NCI-H2029 treated with DMSO at 0.1 percent for 48 hours (cell line): ENCODE results near the gene FIGN.

Experiments used
- DNase-seq: peaks from one replicate; lab custom pipeline; 2025; lab: John Stamatoyannopoulos, UW

FIGN gene

GRCh38 chr2:163665051-163665450 lies 70.8 kb downstream of the FIGN start:
- no peak for DNase-seq

- no peak for DNase-seq
These were observed 71.2 kb downstream of the FIGN start for GRCh38 chr2:163664610-163665009.

DNA sequence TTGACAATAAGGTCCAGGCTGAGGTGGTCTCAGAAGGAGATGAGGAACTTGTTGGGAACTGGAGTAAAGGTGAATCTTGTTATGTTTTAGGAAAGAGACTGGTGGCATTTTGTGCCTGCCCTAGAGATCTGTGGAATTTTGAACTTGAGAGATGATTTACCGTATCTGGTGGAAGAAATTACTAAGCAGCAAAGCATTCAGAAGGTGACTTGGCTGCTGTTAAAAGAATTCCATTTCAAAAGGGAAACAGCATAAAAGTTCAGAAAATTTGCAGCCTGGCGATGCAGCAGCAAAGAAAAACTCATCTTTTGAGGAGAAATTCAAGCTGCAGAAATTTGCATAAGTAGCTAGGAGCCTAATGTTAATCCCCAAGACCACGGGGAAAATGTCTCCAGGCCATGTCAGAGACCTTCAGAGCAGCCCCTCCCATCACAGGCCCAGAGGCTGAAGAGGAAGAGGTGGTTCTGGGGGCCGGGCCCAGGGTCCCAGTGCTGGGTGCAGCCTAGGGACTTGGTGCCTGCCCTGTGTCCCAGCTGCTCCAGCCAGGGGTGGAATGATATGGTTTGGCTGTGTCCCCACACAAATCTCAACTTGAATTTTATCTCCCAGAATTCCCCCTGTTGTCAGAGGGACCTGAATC lies 73.5 kb downstream of the FIGN start:
- DNase-seq, result no peak

GRCh38 chr2:163659224-163659623 lies 76.6 kb downstream of the FIGN start:
- no peak for DNase-seq

DNA sequence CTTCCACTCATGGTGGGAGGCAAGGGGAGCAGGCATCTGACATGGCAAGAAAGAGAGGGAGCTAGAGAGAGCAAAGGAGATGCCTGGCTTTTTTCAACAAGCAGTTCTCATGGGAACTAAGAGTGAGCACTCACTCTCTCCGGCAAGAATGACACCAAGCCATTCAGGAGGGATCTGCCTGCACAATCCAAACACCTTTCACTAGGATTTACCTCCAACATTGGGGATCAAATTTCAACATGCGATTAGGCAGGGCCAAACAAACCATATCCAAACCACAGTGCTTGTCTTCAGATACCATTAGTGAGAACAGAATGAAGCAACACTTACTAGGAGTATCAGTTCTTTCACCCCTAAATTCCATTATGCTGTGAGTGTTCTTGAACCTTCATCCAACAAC lies 77.3 kb downstream of the FIGN start:
- no peak for DNase-seq

GRCh38 chr2:163657281-163657656 lies 78.5 kb downstream of the FIGN start:
- no peak for DNase-seq

DNA sequence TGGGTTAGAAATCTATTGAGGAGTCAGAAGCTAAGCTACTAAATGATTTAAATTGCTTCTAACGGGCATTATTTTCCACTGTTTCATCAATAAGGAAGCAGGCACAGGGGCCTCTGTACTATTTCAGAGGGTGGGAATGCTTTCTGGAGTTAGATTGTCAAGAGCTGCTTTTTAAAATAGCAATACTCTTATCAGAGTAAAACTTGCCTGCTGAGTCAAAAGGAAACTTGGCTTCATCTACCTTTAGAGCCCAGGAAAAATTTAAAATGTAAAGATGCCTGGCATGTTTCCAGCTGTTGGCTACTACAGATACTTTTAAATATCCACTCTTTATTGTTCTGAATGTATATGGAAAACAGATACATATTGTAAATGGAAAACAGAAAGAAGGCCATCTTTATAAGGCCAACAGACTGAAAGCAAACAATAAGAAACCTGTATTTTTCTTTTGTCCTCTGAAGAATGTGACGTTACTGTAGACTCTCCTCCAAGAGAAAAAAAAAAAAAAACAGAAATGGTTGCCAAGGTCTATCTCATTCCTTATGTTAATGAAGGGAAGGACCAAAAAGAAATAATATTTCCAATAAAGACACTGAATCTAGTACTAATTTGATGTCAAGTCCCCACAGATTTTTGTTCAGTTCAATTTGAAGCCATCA lies 79.1 kb downstream of the FIGN start:
- DNase-seq, result no peak

DNA sequence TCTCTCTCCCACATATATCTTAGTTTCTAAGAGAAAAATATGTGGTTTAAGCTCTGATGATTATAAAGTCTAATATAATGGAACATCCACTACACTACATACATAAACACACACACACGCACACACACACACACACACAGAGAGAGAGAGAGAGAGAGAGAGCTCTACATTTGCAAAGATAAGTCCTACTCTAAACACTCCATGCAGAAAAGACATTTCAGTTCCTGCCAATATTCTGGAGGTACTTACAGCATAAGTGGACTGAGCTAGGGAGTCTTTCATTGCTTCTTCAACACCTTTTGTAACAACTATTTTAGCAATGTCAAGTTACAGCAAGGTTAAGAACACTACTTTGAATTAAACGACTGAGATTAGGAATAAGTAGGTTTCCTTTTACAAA lies 80.1 kb downstream of the FIGN start:
- DNase-seq, result no peak

DNA sequence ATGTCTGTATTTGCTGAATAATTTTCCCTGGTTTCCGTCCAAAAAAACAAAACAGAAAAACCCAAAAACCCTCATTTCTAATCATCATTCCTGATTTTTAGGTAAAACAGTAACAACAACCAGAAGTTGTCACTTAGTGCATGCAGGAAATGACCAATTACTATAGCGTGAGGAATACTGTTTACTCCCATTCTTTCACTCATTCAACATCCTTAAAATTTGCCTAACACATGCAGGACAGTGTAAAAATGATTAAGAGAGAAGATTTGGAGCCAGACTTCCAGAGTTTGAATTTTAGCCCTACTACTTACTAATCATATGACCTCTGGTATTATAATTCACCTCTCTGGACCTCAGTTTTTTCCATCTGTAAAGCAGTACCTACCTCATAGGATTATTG lies 83.1 kb downstream of the FIGN start:
- no peak for DNase-seq

DNA sequence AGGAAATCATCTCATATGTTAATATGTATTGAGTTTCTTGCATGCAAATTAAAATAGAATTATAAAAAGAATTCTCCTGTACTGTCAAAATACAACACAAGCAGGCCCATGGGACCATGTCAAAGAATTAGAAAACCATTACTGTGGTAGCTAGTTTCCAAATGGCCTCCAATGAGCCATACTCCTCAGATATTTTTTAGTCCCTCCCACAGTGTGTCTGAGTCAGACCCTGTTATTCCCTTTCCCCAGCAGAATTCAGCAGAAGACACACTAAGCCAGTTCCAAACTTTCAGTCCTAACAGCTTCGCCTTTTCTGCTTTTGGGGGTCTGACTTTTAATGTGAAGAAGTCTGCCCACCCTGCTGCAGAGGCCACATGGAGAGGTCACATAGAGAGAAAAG lies 86.7 kb downstream of the FIGN start:
- DNase-seq, result no peak

DNA sequence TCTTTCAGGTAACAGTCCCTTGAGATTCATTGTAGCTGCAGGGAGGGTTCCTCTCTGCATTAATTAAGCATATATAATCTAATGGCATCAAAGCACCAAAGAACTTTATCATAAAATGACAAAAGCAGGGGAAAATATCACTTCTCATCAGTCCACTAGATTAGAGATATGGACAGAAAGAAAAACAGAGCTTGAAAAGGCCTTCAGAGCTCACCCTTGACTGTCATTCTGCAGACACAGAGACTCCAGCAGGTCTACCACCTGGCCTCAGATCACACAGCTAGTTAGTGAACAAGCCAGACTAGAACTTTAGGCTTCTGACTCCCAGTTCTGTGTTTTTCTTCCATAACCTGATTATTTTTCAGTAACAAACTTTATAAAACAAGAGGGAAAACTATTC lies 88.5 kb downstream of the FIGN start:
- no peak for DNase-seq

DNA sequence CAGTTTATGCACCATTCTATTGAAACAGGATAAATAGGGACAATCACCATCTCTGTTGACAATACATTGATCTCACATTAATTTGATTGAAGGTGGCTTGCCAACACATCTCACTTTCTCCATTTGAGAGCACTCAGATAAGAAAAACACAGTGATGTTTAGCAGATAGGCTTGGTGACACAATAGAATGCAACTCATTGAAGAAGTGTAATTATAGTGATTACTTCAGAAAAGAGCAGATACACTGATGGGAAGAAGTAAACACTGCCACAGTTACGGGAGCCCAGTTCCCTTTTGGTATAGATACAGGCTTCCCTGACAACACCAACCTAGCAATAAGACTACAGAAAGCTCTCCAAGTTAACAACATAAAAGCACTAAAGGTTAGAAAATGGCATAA lies 89.1 kb downstream of the FIGN start:
- no peak for DNase-seq

DNA sequence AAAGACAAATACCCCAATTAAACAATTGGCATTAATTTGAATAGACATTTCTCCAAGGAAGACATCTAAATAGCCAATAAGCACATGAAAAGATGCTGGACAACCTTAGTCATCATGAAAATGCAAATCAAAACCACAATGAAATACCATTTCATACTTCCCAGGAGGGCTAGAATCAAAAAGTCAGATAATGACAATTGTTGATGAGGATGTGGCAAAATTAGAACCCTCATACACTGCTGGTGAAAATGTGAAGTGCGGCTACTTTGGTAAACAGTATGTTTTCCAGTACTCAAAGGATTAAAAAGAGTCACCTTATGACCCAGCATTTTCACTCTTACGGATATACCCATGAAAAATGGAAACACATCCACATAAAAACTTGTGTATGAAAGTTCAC lies 91.6 kb downstream of the FIGN start:
- no peak for DNase-seq

GRCh38 chr2:163641986-163642385 lies 93.8 kb downstream of the FIGN start:
- no peak for DNase-seq

DNA sequence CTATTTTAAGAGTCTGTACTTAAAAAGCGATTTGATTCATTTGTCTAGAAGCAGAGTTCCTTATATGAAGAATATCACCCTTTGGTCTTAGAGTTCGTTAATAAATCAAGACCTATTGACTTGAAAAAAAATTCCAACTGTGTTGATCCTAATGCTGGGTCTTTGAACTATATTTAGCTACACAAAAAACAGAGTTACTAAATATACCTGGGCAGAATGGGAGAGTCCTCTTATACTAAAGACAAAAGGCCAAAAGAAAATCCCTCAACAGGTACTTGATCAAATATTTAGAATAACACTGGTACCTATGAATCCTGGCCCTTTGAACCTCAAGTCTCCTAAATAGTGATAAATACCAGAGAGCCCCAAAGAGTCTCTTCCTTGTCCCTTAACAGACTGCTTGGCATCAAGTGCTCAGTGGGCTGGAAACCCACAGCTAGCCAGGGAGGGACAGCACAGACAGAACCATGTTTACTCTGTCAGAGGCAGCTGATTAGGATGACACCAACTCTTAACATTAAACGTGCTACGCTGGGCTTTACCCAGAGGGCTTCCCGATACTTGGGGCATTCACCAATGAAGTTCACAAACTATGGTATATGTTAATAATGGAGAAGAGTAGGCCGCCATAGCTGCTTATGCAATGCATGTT lies 95.1 kb downstream of the FIGN start:
- no peak for DNase-seq

DNA sequence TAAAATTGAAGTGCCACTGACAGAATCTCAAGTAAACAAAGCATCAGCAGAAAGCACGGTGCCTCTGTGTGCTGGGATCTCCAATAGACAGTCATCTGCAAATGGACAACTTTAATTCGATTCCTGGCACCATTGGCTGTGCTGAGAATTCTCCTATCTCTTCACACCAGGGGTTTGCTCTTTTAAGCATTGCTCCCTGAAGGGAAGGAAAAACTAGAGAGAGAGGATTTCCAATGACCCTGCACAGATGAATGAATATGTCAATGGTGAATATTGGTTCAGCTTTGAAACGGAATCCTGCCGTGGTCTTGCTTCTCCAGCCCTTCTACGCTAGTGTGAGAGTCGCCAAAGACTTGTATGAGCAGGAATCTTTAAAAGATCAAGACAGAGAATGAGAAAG lies 97.9 kb downstream of the FIGN start:
- DNase-seq, result no peak

- no peak for DNase-seq
These were observed 102.5 kb downstream of the FIGN start for GRCh38 chr2:163633291-163633690.

- DNase-seq, result no peak
These were observed 105.0 kb downstream of the FIGN start for GRCh38 chr2:163630836-163631235.

GRCh38 chr2:163626639-163627109 lies 109.1 kb downstream of the FIGN start:
- DNase-seq, result no peak

DNA sequence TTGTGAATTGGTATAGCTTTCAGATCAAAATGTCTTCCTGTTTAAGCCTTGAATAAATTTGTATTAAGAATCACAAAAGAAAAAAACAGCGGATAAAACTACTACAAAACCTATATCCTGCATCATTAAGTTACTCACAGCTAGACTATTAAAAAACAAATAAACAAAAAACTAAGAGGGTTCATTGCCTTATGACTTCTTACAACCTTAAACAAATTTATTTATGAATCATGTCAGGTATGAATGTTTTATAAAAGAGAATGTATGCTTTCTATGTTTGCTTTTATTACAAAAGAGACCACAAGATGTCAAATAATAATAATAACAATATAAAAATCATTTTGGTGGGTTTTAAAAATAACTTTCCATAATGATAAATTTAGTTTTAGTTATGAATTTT lies 109.6 kb downstream of the FIGN start:
- DNase-seq, result no peak

DNA sequence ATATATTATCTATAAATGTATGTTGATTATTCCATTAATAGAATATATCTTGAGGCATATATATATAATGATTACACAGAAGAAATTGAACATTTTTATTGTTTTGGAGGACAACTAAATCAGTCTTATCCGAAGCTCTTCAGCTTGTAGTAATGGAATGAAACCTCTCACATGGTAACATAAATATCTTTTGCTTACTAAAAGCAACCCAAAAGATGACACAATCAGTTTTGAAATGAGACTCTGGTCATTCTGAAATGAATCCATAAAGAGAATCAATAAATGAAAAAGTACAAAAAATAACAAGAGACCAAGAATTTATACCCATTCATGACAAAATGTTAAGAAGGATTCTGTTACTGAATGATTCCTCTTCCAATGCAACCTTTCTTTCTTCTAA lies 110.2 kb downstream of the FIGN start:
- DNase-seq, result no peak

- DNase-seq, result no peak
These were observed 114.3 kb downstream of the FIGN start for GRCh38 chr2:163621445-163622004.

- no peak for DNase-seq
These were observed 118.3 kb downstream of the FIGN start for GRCh38 chr2:163617517-163617916.
